HG02884 (cell line): ENCODE results near the gene DEGS2.

Source experiments
- ATAC-seq: cut with Tn5 transposase; IDR thresholded peaks from one replicate; pipeline ENCODE4 v1.9.1; 2021; ENCODE audit warnings: mild to moderate bottlenecking, moderate library complexity; ENCODE audit not compliant: unreplicated experiment

DEGS2 gene

DNA sequence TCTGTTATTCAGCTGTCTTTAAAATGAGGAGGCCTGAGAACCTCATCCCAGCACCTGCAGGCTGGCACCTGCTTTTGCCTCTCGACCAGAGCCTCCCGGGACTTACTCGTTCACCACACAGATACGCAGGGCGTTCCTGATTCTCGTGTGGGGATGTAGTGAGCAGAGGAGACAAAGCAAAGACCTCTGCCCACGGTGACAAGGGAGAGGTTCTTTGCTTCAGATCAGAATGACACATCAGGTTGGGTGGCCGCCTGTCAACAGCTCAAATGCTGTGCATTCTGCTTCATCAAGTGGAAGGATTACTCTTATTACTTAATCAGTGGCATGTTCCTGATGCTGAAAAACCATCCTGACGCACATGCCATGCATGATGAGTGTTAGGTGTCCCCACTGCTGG, 24.4 kb downstream of the DEGS2 start:
- ATAC-seq, result no peak

DNA sequence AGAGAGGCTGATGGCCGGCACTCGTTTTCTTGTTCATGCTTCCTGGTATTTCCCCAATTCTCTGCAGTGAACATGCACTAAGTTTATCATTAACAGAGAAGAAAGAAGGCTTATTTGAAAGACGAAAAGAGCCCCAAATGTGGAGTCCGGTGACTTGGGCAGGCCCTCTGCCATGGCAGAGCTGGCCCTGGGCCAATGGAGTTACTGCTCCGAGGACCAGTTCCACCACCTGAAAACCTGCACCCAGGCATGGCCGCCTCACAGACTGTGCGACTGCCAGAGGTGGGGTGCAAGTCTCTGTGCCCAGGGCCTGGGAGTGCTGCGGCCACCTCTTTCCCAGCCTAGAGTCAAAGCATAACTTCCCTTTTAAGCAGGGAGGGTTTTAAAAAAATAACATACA, 24.9 kb downstream of the DEGS2 start:
- ATAC-seq, result no peak

DNA sequence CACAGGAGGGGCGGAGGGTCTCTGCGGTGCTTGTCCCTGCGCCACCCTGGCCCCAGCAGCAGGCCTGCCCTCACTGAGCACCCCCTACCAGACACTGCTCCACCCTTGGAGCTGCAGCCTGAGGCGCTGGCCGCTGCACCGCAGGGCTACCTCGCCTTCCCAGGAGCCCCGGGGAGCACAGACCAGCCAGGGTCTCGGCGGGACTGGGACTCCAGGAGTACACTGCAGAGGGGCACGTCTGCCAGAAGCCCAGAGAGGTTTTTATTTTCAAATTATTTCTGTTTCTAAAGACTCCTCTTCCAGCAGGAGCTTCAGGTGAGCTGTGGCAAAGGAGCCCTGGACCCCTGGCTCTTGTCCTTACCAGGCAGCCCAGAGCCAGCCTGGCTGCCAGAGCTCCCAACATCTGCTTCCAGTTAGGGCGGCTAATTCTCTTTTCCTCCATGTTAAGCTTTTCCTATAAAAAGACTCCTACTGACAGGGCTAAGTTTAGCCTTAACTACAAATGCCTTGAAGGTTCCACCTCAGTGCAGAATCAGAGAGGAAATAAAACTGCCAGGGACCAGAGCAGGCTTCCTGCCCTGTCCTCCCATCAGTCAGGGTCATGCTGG, 26.4 kb downstream of the DEGS2 start:
- no peak for ATAC-seq

DNA sequence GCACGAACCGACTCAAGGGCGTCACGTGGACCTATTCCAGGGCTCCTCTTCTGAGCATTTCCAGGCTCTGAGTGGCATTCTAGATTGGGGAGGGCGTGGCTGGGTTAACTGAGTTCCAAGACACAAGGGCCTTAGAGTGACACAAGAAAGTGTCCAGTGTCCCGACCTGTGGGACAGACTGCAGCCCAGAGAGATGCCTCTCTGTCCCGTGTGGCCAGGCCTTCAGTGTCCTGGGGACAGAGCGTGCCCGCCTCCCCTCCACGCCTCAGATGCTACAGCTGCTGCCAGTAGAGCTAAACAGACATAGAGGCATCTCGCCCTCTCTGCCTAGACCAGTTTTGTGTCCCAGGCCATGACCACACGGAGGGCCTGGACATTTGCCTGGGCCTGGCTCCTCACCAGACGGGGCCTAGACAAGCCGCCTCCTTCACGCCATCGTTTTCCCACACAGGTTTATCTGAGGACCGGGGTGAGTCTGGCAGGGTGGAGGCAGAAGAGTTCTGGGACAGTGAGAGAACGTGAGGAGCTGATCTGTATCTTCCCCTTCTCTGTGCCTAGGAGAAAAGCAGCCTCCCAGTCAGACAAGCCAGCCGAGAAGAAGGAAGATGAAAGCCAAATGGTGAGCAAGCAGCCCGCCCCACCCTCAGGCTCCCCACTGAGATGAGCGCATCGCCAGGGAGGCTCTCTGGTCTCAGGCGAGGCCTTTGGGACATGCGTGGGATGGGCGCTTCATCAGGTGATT, 27.1 kb downstream of the DEGS2 start:
- no peak for ATAC-seq

DNA sequence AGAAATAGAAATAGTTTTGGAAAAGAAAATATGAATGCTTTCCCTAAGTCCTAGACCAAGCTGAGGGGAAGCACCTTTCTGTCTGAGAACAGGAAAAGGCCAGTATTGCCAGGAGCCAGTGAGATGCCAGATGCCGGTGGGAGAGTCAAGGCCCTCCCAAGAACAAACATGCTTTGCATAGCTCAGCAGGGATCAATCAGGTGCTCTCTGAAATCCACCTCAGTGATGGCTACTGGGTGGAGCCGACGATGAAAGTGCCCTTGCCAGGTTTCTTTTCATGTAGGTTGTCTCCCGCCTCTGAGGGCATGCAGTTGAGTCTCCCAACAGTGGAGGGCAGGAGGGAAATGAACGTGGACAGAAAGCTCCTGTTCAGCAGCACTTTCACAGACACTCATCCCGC, 28.3 kb downstream of the DEGS2 start:
- ATAC-seq, result no peak

DNA sequence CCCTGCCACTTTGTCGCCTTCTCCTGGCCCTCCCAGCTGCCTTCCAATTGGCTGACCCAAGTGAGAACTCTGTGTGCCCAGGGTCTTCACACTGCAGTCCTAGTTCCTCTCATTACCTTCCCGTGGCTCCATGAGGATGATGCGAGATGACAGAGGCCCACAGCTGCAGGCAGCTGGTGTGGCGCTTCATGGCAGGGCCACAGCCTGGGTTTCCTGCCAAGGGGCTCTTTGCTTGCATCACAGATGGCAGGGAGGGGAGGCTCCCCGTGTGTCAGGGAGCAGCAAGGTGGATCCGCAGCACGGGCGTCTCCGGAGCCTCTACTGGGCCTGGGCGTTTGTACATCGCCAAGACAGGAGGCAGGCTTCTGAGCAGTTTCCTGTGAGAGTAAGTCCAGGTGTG, 28.9 kb downstream of the DEGS2 start:
- ATAC-seq, result no peak

DNA sequence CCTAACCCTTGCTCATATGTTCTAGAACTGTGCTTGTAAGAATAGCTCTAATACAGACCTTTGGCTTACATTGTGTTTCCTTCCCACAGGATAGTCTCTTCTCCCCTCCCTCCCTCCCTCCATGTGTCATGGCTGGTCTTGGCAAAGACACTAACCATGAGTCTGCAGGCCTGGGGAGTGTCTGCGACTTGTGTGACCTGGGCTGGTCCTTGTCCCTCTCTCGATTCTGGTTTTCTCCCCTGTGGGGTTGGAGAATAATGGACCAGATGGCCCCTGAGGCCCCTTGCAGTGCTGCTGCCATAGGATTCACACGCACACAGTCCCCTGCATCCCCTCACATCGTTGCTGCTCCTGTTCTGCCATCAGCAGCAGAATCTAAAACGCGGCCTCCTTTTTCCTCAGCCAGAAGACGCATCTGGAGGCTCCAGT, 30.3 kb downstream of the DEGS2 start:
- ATAC-seq, result no peak

DNA sequence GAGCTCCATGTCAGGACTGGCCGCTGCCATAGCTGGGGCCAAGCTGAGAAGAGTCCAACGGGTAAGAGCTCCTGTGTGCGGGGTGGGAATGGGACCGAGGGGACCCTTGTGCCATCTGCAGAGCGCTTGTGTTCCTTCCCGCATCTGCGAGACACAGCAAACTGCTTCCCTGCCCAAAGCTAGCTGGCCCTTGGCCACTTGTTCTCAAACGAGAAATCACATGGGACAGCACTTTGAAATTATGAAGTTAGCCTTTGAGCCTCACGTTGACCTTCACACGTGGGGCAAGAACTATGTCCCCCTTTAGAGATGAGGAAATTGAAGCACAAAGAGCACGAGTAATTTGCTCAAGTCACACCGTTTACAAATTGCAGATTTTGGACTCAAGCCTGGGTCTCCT, 30.8 kb downstream of the DEGS2 start:
- no peak for ATAC-seq

DNA sequence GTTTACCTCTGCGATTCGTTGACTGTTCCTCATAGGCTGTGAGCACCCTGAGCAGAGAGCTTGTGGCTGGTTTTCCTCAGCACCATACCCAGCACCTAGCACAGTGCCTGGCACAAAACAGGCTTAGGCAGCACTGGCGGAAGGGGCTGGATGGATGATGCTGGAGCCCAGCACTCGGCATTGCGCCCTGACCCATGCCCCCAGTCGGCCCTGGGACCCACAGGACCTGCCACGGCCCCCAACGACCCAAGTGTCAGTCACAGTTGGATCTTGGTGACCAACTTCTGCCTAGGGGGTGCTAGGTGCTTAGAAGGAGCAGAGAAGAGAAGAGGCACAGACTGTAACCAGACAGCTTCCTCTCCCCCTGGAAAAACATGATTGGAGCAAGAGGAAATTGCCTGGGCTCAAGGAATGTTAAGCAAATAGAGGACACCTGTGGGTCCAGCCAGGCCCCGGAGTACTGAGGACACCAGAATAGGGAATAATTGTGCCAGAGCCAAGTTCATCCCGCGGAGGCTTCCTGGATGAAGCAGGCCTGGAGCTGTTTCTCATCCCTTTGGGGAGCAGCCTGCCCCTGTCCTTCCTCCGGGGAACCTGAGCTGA, 31.5 kb downstream of the DEGS2 start:
- ATAC-seq, result no peak

DNA sequence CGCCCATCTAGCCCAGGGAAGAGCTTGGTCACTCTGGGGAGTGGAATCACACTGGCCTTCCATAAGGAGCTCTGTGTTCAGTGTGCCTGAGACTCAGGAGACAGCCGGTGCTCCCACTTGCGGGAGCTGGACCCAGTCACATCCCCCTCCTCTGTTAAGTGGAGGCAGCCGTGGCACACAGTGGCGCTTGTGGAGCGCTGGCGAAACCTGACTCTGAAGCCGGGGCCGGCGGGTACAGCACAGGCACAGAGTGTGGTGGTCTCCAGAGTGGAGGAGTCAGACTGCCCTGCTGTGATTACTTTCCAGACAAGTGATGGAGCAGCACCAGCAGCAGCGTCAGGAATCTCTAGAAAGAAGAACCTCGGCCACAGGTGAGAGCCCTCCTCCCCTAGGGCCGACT, 33.0 kb downstream of the DEGS2 start:
- no peak for ATAC-seq

DNA sequence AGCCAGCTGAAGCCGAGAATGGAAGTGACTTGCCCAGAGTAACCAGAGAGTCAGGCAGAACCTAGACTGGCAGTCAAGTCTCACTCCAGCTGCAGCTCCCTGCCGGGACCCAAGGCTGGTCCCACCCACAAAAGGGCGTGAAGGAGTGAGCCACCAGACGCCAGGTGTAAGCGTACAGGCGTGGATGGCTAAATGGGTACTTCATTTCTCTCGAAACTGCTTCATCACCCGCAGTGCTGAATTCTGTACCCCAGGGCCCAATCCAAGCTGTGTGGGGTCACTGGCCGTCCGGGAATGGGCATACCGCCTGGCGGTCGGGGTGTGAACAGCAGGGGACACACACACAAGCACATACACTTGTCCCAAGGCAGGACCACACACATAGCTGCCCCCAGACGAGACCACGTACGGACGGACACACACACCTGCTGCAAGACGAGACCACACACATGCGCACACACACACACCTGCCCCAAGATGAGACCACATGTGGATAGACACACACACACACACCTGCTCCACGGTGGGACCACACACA, 34.8 kb downstream of the DEGS2 start:
- no peak for ATAC-seq

DNA sequence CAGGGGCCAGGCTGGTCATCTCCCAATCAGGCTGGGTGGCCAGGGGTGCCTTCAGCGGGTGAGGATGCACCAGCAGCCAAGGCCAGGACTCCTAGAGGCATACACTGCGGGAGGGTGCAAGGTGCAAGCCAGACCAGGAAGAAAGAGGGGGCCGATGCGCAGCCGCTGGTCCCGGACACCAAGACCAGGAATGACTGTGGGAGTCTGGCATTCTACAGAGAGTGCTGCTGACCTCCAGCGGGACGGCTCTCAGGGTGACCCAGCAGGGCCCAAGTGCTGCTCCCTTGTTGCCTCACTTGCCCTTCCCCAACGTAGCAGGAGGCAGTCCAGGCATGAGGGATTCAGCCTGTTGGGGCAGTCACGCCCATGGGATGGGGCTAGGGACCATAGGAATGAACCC, 35.8 kb downstream of the DEGS2 start:
- ATAC-seq, result no peak

DNA sequence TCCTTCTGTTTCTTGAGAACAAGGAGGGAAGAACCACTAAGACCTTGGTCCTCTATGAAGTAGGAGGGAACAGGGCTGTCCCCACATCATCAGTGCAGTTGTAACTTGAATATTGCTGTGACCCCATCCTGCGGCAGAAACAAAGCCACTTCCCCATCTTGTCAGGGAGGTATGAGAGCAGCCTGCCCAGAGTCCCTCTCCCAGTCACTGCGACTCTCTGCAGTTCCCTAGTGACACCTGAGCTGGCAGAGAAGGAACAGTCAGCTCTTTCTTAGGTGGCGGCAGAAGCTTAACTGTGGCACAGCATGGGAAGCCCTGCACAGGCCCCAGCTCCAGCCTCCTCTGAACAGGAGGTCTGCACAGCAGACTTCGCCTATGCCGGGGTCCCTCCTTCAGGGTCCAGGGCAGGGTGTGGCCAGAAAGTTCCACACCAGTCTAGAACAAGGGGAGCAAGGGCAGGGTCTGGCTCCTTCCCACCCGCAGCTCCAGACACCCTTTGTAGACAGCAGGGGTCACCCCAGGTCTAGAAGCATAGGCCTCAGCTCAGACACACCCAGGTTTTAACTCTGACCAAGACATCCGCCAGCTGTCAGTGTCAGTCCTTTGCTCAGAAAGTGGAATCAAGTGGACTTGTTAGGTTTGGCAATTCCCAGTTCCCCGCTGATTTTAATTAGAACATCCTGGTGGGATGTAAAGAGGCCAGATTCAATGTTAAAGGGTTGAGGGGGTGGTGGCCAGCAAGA, 36.8 kb downstream of the DEGS2 start:
- ATAC-seq, result no peak

DNA sequence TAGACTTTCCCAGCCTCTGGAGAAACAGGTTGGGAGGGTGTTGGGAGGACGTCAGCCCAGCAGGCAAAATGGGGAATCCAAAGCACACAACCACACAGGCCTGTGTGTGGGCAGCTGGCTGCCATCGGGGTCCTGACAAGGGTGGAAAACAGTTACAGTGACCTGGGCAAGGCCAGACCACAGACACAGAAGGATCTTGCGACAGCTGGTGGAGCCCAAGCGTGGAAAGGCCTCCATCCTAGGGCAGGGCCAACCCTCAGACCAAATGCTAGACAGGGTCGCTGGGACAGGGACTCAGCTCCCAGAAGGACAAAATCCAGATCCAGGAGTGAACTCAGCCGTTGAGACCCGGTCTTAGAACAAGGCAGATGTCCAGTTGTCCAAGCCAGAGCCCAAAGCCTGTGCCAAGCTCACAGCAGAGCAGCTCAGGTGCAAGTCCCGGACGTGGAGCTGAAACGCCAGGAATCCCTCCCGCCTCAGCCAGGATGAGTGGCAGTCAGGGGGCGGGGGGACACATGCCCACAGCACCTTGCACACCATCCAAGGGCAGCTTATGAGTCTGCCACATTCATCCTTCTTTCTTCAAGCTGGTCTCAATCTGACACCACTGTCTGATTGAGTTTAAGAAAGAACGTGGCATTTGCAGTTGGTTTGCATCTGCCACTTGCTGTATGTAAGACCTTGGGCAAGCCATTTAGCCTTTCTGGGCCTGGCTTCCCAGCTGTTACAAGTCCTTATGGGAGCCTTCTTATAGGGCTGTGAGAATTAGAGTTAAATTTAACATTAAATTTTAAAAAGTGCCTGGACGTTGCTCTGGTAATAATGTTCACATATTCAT, 37.6 kb downstream of the DEGS2 start:
- ATAC-seq, result no peak

DNA sequence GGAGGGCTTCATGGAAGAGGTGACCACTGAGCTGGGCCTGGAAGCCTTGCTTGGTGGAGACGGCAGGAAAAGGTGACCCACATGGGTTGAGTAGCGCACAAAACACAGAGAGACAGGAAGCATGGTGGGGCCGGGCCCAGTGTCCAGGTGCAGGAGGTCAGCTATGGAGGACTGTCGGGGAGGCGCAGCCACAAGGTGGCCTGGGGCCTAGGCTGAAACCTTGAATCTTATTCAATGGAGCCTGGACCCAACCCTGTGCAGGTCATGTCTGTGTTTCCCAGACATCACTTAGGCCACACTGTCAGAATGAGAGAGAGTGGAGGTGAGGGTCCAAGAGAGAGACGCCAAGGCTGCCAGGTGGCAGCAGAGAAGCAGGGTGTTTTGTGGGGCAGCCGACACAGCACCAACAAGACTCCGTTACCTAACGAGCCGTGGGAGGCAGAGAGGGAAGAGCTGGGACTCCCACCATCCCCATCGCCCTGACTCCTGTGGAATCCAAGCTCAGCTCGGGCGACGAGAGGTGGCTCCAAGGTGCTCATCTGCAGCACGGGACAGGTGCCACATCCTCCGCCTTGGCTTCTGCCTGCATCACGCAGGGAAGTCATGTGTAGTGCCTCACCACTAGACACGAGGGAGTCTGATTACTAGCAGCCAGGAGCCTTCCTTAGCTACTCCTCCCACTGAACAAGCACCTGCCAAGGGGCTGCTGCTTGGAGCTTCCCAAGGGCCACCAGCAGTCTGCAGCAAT, 38.7 kb downstream of the DEGS2 start:
- ATAC-seq, result no peak

DNA sequence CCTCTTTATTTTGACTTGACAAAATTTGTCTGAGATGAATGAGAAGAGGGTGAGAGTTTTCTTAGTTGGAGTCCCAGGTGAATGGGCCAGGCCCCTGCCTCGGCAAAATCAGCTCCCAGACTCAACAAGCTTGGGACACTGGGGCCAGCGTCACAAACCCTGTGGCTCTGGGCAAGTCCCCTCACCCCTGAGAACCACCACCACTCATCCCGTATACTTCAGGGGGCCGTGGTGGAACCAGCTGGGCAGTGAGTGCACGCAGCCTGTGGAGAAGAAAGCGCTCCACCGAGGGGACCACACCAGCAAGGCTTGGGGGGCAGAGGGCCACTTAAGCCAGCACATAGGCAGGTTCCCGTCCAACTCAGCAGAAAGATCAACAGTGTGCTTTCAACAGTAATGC, 40.2 kb downstream of the DEGS2 start:
- no peak for ATAC-seq

DNA sequence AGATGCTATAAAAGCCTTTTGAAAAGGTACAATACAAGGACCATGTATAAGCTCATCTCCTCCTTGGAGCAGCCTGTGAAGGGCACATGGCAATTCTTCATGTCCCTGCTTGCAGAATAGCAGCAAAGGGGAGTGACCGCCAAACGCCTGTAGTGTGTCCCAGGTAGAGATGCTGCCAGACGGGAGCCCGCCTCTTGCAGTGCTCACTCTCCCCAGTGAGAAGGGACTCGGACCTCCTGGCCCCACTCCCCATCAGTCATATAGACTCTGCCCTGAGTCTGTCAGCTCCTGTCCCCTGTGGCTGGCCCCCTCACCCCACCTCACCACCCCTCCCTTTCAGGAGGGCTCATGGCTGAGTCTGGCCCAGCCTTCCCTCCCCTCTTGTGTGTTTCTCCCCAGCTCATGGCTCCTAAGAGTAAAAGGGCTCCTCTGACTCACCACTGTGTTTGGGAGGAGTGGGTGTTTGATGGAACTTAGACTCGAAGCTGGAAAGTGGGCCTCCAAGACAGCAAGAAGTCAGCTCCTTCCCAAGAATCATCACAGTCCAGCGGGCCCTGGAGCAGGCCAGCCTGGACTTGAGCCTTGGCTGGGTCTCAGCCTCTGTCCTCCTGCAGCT, 40.9 kb downstream of the DEGS2 start:
- ATAC-seq, result no peak

DNA sequence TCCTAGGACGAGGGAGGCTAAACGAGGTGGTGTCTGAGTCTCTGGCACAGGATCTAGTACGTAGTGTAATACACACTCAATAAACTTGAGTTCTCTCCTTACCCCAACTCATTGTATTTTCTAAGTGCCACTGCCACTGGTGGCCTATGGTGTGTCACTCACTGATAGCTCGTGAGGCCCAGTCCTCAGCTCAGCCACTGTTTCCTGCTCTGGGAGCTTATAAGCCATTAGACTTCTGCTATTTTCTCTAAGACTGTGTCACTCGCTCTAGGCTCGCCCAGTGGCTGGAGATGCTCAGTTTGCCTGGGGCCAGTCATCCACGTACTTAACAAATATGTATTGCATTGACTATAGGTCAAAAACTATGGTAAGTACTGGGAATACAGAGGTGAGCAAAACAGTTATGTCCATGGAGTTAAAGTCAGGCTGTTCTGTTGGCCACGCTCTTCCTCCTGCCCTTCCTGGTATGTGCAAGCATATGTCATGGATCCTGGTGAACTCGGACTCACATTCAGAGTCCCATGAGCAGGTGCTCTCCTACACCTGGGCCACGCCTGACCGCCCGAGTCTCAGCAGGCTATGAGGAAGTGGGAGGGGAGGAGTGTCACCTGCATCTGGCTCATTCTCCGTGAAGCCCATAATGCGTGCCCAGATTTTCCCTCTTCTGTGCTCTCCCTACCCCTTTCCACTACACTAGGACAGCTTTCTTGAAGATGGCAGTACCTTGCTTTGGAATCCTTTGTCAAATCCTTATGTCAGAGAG, 41.6 kb downstream of the DEGS2 start:
- no peak for ATAC-seq

DNA sequence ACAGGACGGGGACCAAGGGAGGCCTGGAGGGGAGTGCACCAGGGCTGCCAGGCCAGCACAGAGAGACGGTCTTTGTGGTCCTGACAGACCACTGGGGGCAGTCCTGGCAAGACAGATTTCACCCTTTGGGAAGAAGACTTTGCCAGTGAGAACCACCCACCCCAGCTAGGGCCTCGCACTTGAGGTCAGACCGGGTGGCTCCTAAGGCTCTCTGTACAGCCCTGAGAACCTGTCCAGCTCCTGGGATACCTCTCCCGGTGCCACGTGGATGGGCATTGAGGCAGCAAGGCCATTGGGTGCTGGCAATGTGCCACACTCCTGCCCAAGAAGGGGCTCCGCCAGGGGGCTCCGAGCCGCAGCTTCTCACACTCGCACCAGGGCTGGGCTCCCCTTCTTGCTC, 42.4 kb downstream of the DEGS2 start:
- no peak for ATAC-seq
